C4-2B (cell line): ENCODE measurements around the gene PIK3C2A.

Experiments used
- ZFX ChIP-seq: fragments of 450-650 bp; IDR thresholded peaks from 2 replicates; pipeline ENCODE4 v1.6.1; 2017
- TF ChIP-seq, protein P1 (sequence below): fragments of 450-650 bp; conservative IDR thresholded peaks from 2 replicates; pipeline ENCODE4 v1.5.1; 2017; ENCODE audit warnings: mild to moderate bottlenecking

DNA sequence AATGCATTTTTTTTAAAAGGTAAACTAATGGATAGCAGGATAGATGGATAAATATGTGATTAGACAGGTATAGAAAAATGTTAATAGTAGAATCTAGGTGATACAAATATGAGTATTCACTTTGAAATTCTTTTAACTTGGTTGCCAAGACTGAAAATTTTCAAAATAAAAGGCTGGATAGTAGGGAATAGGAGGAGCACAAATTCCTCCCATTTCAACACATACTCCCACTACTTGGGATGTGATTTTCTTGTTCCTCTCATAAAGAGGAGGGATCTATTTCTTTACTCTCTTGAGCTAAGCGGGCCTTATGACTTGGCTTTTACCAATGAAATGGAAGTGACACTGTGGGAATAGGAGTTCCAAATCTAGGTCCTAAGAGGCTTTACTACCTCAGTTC, 35.9 kb downstream of the PIK3C2A start:
- TF ChIP-seq, protein P1, sequence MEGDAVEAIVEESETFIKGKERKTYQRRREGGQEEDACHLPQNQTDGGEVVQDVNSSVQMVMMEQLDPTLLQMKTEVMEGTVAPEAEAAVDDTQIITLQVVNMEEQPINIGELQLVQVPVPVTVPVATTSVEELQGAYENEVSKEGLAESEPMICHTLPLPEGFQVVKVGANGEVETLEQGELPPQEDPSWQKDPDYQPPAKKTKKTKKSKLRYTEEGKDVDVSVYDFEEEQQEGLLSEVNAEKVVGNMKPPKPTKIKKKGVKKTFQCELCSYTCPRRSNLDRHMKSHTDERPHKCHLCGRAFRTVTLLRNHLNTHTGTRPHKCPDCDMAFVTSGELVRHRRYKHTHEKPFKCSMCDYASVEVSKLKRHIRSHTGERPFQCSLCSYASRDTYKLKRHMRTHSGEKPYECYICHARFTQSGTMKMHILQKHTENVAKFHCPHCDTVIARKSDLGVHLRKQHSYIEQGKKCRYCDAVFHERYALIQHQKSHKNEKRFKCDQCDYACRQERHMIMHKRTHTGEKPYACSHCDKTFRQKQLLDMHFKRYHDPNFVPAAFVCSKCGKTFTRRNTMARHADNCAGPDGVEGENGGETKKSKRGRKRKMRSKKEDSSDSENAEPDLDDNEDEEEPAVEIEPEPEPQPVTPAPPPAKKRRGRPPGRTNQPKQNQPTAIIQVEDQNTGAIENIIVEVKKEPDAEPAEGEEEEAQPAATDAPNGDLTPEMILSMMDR, result no peak
- no peak for TF ChIP-seq ZFX
